ENCODE data around the gene NFATC1. TPM values are rescaled to one million over a fixed set of nuclear protein-coding genes. Genes with fewer than 3 reads are reported as not detected.

NFATC1 gene
- total RNA-seq, 2 experiments from 2014 or later, result 26.5 to 28.1 TPM

GRCh38 chr18:79461627-79462026 lies 65.9 kb downstream of the NFATC1 start:
- Mint-ChIP-seq H3K4me3 (no peak overlapping the region), H3K27ac (peak overlapping the region; percentile 20), H3K36me3 (ENCODE audit: low read depth) (peaks cover 2% of the 10 kb centered on the region), H3K27me3 (ENCODE audit: low read depth) (no peaks in the 10 kb centered on the region), H3K9me3 (ENCODE audit: insufficient read depth) (no peaks in the 10 kb centered on the region), H3K4me1 (ENCODE audit: low read depth) (peaks cover 8% of the 10 kb centered on the region)
- ChIA-PET POLR2A (no interaction called here), CTCF (no interaction called here)
- DNase-seq (no peak), ATAC-seq (no peak)

DNA sequence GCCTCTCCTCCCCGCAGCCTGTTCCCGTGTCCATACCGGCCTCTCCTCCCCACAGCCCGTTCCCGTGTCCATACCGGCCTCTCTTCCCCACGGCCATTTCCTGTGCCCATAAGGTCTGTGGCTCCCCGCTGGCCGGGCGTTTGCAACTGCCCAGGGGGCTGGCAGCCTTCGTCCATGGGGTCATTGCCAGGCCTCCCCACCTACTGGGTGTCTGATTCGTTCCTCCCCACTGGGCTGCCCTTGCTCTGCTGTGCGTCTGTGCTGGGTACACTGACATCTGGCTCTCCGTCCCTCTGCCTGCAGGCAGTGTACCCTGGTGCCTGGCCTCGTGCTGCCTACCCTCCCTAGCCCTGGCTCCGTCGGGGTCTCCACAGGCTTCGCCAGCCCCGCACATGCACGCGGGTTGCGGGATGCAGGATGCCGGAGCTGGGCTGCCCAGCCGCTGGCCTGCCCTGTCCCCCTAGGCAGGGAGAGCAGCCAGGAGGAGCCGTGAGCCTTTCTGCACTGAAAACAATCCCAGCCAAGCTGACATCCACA lies 67.8 kb downstream of the NFATC1 start:
- Mint-ChIP-seq H3K27ac (no peak overlapping the region), H3K27me3 (ENCODE audit: low read depth) (no peaks in the 10 kb centered on the region), H3K4me1 (ENCODE audit: low read depth) (peaks cover 16% of the 10 kb centered on the region), H3K4me3 (no peak overlapping the region), H3K36me3 (ENCODE audit: low read depth) (peaks cover 6% of the 10 kb centered on the region), H3K9me3 (ENCODE audit: insufficient read depth) (no peaks in the 10 kb centered on the region)
- POLR2A ChIA-PET, result no interaction called here
- DNase-seq (no peak), ATAC-seq (no peak)
- CTCF ChIA-PET, result no interaction called here

DNA sequence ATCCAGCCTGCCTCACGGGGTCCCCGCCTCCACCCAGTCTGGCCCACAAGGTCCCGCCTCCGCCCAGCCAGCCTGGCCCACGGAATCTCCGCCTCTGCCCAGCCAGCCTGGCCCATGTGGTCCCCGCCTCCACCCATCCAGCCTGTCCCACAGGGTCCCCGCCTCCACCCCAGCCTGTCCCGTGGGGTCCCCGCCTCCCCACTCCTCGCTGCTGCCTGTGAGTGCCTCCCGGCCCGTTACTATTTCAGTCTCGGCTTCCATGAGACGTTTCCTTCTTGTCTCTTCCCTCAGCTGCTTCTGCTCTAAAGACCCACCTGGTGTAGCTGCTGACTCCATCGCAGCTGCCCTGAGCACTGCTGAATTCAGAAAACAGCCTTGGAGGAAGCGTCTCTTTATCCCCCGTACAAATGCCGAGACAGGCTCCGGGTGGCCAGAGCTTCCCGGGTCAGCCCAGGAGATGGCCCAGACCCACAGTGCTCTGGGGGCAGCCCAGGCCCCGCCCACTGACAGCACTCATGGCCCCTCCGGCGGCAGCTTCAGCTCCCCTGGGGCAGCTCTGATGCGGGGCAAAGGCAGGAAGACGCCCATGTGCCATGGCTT lies 69.8 kb downstream of the NFATC1 start:
- DNase-seq (no peak), ATAC-seq (no peak)
- Mint-ChIP-seq H3K36me3 (ENCODE audit: low read depth) (peaks cover 11% of the 10 kb centered on the region), H3K27me3 (ENCODE audit: low read depth) (no peaks in the 10 kb centered on the region), H3K27ac (no peak overlapping the region), H3K9me3 (ENCODE audit: insufficient read depth) (no peaks in the 10 kb centered on the region), H3K4me3 (no peak overlapping the region), H3K4me1 (ENCODE audit: low read depth) (peaks cover 8% of the 10 kb centered on the region)
- ChIA-PET CTCF (no interaction called here), POLR2A (no interaction called here)

DNA sequence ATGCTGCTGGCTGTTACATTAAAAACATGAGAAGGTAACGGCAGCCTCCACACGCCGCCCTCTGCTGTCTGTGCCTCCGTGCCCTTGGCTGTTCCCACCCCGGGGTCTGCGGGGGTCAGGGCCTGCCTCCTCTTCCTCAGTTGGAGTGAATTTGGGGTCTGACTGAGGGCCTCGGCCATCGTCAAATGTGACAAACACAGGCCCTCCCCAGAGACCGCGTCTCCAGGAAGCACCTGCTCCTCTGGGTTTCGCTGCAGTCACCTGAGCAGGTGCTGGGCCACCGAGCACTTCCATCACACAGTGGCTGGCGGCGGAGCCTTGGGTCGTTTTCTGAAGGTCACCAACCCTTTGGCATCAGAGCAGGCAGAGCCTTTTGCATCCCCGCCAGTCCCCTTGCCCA lies 70.9 kb downstream of the NFATC1 start:
- ChIA-PET POLR2A (no interaction called here), CTCF (no interaction called here)
- Mint-ChIP-seq H3K9me3 (ENCODE audit: insufficient read depth) (no peaks in the 10 kb centered on the region), H3K4me1 (ENCODE audit: low read depth) (peaks cover 8% of the 10 kb centered on the region), H3K27me3 (ENCODE audit: low read depth) (no peaks in the 10 kb centered on the region), H3K4me3 (no peak overlapping the region), H3K27ac (no peak overlapping the region), H3K36me3 (ENCODE audit: low read depth) (peaks cover 14% of the 10 kb centered on the region)
- DNase-seq (no peak), ATAC-seq (no peak)

GRCh38 chr18:79467126-79467525 lies 71.4 kb downstream of the NFATC1 start:
- Mint-ChIP-seq H3K36me3 (ENCODE audit: low read depth) (peaks cover 14% of the 10 kb centered on the region), H3K4me1 (ENCODE audit: low read depth) (peaks cover 8% of the 10 kb centered on the region), H3K27ac (no peak overlapping the region), H3K27me3 (ENCODE audit: low read depth) (no peaks in the 10 kb centered on the region), H3K4me3 (no peak overlapping the region), H3K9me3 (ENCODE audit: insufficient read depth) (no peaks in the 10 kb centered on the region)
- ChIA-PET CTCF (no interaction called here), POLR2A (interaction anchor here (0.6 kb wide), 1 partner anchor 579 kb away, joined by 5 read pairs; no protein-coding TSS in a partner anchor)
- ATAC-seq (no peak), DNase-seq (no peak)

GRCh38 chr18:79468119-79468789 lies 72.5 kb downstream of the NFATC1 start:
- DNase-seq, result no peak
- Mint-ChIP-seq H3K27ac (peak overlapping the region; percentile 42), H3K36me3 (ENCODE audit: low read depth) (peaks cover 20% of the 10 kb centered on the region), H3K27me3 (ENCODE audit: low read depth) (no peaks in the 10 kb centered on the region), H3K4me3 (no peak overlapping the region), H3K4me1 (ENCODE audit: low read depth) (peaks cover 8% of the 10 kb centered on the region), H3K9me3 (ENCODE audit: insufficient read depth) (no peaks in the 10 kb centered on the region)
- CTCF ChIA-PET, result interaction anchor here (0.6 kb wide), 1 partner anchor 48 kb away, joined by 4 read pairs; no protein-coding TSS in a partner anchor
- no peak for ATAC-seq
- POLR2A ChIA-PET, result no interaction called here

DNA sequence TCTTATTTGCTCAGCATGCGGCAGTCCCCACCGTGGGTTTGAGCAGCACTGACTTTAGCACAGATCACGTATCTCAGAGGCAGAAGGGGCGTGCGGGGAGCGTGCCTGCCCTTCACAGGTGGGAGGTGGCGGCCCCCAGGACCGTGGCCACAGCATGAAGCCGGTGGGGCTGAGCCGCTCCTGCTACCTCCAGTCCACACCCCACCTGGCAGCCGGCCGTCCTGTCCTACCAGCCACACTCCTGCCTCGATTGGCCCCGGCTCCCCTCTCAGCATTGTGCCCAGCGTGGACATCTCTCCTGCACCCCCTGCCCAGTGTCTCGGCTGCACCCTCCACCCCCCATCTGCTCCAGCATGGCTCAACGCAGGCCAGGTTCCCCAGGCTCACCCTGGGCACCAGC lies 73.6 kb downstream of the NFATC1 start:
- Mint-ChIP-seq H3K36me3 (ENCODE audit: low read depth) (peaks cover 20% of the 10 kb centered on the region), H3K4me1 (ENCODE audit: low read depth) (peaks cover 8% of the 10 kb centered on the region), H3K27me3 (ENCODE audit: low read depth) (no peaks in the 10 kb centered on the region), H3K9me3 (ENCODE audit: insufficient read depth) (no peaks in the 10 kb centered on the region), H3K4me3 (no peak overlapping the region), H3K27ac (no peak overlapping the region)
- DNase-seq (no peak), ATAC-seq (no peak)
- POLR2A ChIA-PET, result no interaction called here
- CTCF ChIA-PET, result no interaction called here

- no peaks in the 10 kb centered on the region for H3K27me3 Mint-ChIP-seq (ENCODE audit: low read depth)
- POLR2A ChIA-PET, result no interaction called here
- peaks cover 8% of the 10 kb centered on the region for H3K4me1 Mint-ChIP-seq (ENCODE audit: low read depth)
- no peak overlapping the region for H3K4me3 Mint-ChIP-seq
- H3K27ac Mint-ChIP-seq, result no peak overlapping the region
- H3K9me3 Mint-ChIP-seq (ENCODE audit: insufficient read depth), result no peaks in the 10 kb centered on the region
- CTCF ChIA-PET, result no interaction called here
- peaks cover 19% of the 10 kb centered on the region for H3K36me3 Mint-ChIP-seq (ENCODE audit: low read depth)
- ATAC-seq (no peak), DNase-seq (no peak)
These were observed 74.2 kb downstream of the NFATC1 start for GRCh38 chr18:79469751-79470505.

DNA sequence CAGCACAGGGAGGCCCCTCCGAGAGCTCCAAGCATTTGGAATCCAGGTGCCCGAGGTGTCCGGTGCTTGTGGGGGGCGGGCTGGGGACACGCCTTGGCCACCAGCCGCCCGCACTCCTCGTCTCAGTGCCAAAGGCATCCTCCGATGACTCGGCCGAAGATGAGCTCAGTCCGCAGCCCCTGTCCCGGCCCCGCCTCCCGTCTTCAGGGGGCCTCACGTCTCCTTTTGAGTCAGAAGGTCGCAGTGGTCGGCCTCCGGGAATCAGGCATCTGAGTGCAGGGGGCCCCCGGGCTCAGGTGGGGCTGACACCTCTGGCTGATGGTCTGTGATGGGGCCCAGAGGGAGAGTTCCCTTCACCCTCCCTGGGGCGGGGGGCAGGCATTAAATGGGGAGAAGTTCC lies 74.8 kb downstream of the NFATC1 start:
- Mint-ChIP-seq H3K27ac (no peak overlapping the region), H3K27me3 (ENCODE audit: low read depth) (no peaks in the 10 kb centered on the region), H3K4me1 (ENCODE audit: low read depth) (peaks cover 8% of the 10 kb centered on the region), H3K36me3 (ENCODE audit: low read depth) (peaks cover 18% of the 10 kb centered on the region), H3K9me3 (ENCODE audit: insufficient read depth) (no peaks in the 10 kb centered on the region), H3K4me3 (no peak overlapping the region)
- ChIA-PET POLR2A (no interaction called here), CTCF (no interaction called here)
- ATAC-seq, result no peak
- no peak for DNase-seq

GRCh38 chr18:79471046-79471445 lies 75.3 kb downstream of the NFATC1 start:
- Mint-ChIP-seq H3K9me3 (ENCODE audit: insufficient read depth) (no peaks in the 10 kb centered on the region), H3K4me3 (no peak overlapping the region), H3K27me3 (ENCODE audit: low read depth) (no peaks in the 10 kb centered on the region), H3K27ac (no peak overlapping the region), H3K4me1 (ENCODE audit: low read depth) (peaks cover 8% of the 10 kb centered on the region), H3K36me3 (ENCODE audit: low read depth) (peaks cover 18% of the 10 kb centered on the region)
- ATAC-seq (no peak), DNase-seq (no peak)
- ChIA-PET CTCF (no interaction called here), POLR2A (no interaction called here)

DNA sequence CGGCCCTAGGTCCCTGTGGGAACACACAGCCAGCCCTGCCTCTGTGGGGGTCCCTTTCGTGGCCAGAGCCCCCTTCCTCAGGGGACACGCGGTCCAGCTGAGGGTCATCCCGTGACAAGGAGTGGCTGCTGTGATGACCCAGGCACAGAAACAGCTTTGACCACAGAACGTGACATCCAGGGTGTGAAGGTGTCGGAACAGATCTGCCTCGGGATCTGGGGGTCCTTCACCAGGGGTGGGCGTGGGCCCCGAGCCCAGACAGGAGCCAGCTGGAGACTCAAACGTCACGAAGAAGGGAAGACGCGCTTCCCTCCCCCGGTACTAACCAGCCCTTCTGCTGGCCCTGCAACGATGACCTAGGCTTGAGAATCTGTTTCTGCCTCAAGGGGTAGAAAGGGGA lies 75.9 kb downstream of the NFATC1 start:
- DNase-seq (no peak), ATAC-seq (no peak)
- ChIA-PET POLR2A (no interaction called here), CTCF (no interaction called here)
- Mint-ChIP-seq H3K27ac (no peak overlapping the region), H3K4me3 (no peak overlapping the region), H3K27me3 (ENCODE audit: low read depth) (no peaks in the 10 kb centered on the region), H3K9me3 (ENCODE audit: insufficient read depth) (no peaks in the 10 kb centered on the region), H3K4me1 (ENCODE audit: low read depth) (peaks cover 8% of the 10 kb centered on the region), H3K36me3 (ENCODE audit: low read depth) (peaks cover 18% of the 10 kb centered on the region)

- no peak for DNase-seq
- no peak overlapping the region for H3K27ac Mint-ChIP-seq
- no peaks in the 10 kb centered on the region for H3K27me3 Mint-ChIP-seq (ENCODE audit: low read depth)
- peaks cover 8% of the 10 kb centered on the region for H3K4me1 Mint-ChIP-seq (ENCODE audit: low read depth)
- CTCF ChIA-PET, result no interaction called here
- no peaks in the 10 kb centered on the region for H3K9me3 Mint-ChIP-seq (ENCODE audit: insufficient read depth)
- POLR2A ChIA-PET, result no interaction called here
- ATAC-seq, result no peak
- H3K4me3 Mint-ChIP-seq, result no peak overlapping the region
- peaks cover 20% of the 10 kb centered on the region for H3K36me3 Mint-ChIP-seq (ENCODE audit: low read depth)
These were observed 76.4 kb downstream of the NFATC1 start for GRCh38 chr18:79472176-79472575.

Measured in activated CD8-positive, alpha-beta T cell treated with anti-CD3 and anti-CD28 coated beads, Interleukin-2, amount 10 ng/mL, durations not matched to agents 7 days and 5 days (primary cell).